HepG2 (cell line): ENCODE measurements around the gene GRM8. TPM values are rescaled to one million over a fixed set of nuclear protein-coding genes. Genes with fewer than 3 reads are reported as not detected.

Experiments
- ATAC-seq: fragments of 200-7000 bp; cut with Tn5 transposase; 3 replicates; pipeline ENCODE4 v1.9.1; 2020; ENCODE audit warnings: mild to moderate bottlenecking, moderate library complexity
- BruUV-seq: library from RNA; stranded (reverse); fragments of 400-500 nt; replicated peaks from 2 replicates; lab custom pipeline; 2021; lab: Mats Ljungman, UMichigan
- CTCF ChIA-PET: fragments of 300-600 bp; formaldehyde crosslinking; extraction: SDS; loops from one replicate; lab custom pipeline; 2021; ENCODE audit warnings: low total read pairs, inconsistent platforms, low intra/inter-chr PET ratio; lab: Yijun Ruan, JAX
- POLR2A ChIA-PET: fragments of 350-600 bp; sonication (Branson Sonifier 250); formaldehyde crosslinking; loops from one replicate; lab custom pipeline; 2020; ENCODE audit warnings: antibody characterized with exemption, inconsistent platforms; lab: Yijun Ruan, JAX
- DNase-seq: peaks from one replicate; pipeline ENCODE4 v3.0.0-alpha.2; 2015; ENCODE audit warnings: low spot score
- FAIRE-seq: peaks from 3 replicates; lab custom pipeline; 2011; peaks lifted over from hg19 to GRCh38; lab: Jason Lieb, UNC
- H2AFZ ChIP-seq: one replicate; pipeline ENCODE4 v1.6.1; 2011; ENCODE audit warnings: low read length, inconsistent platforms
- H3K27ac ChIP-seq: fragments of 300-600 bp; 3 replicates; pipeline ENCODE4 v1.8.0; 2011; ENCODE audit warnings: mixed run types, mild to moderate bottlenecking, mixed read lengths, low read length, inconsistent platforms; ENCODE audit not compliant: insufficient read depth; ENCODE audit errors: extremely low read length
- H3K27me3 ChIP-seq, 2 experiments: fragments of 200-600 bp in 1 of 2; 2 replicates in 1 of 2; 3 replicates in 1 of 2; pipeline versions ENCODE4 v1.6.0 to v1.8.0; 2011; ENCODE audit warnings: low read length in 2 of 2, mild to moderate bottlenecking in 2 of 2, moderate library complexity in 2 of 2, inconsistent platforms in 1 of 2; ENCODE audit not compliant: insufficient read depth in 2 of 2, control insufficient read depth in 1 of 2
- H3K36me3 ChIP-seq, 2 experiments: fragments of 200-600 bp in 1 of 2; replicated peaks in 1 of 2; 2 replicates in 1 of 2; 3 replicates in 1 of 2; pipeline versions ENCODE4 v1.5.1 to v1.8.0; 2011; ENCODE audit warnings: low read length in 2 of 2, inconsistent platforms in 1 of 2; ENCODE audit not compliant: insufficient read depth in 2 of 2, control insufficient read depth in 1 of 2
- H3K4me1 ChIP-seq: 2 replicates; pipeline ENCODE4 v1.5.1; 2012; ENCODE audit warnings: low read length, inconsistent platforms; ENCODE audit not compliant: insufficient read depth
- H3K4me2 ChIP-seq: 2 replicates; pipeline ENCODE4 v1.6.0; 2011; ENCODE audit warnings: low read depth, low read length, inconsistent platforms
- H3K4me3 ChIP-seq, 3 experiments: fragments of 200-600 bp in 1 of 3; sonication (generic), shearing (Covaris generic) in 1 of 3; replicated peaks in 1 of 3; 2 replicates each; pipeline ENCODE4 v1.5.1; 2011 to 2016; ENCODE audit warnings: low read length in 3 of 3, inconsistent platforms in 2 of 3, low read depth in 2 of 3, mild to moderate bottlenecking in 2 of 3, control low read depth in 1 of 3, mixed read lengths in 1 of 3; ENCODE audit not compliant: insufficient read depth in 1 of 3
- H3K79me2 ChIP-seq: one replicate; pipeline ENCODE4 v1.6.1; 2011; ENCODE audit warnings: low read length, inconsistent platforms; ENCODE audit not compliant: insufficient read depth
- H3K9ac ChIP-seq: 2 replicates; pipeline ENCODE4 v1.6.0; 2011; ENCODE audit warnings: mild to moderate bottlenecking, low read depth, low read length, inconsistent platforms; ENCODE audit not compliant: insufficient read depth
- H3K9me3 ChIP-seq: 2 replicates; pipeline ENCODE4 v1.5.1; 2012; ENCODE audit warnings: mild to moderate bottlenecking, low read length
- H4K20me1 ChIP-seq: 2 replicates; pipeline ENCODE4 v1.6.0; 2011; ENCODE audit warnings: inconsistent platforms, mild to moderate bottlenecking, low read length, moderate library complexity; ENCODE audit not compliant: insufficient read depth
- CENPBD1 ChIP-seq: sonication (generic); formaldehyde crosslinking; IDR thresholded peaks from 2 replicates; pipeline ENCODE4 v1.8.0; 2022; ENCODE audit warnings: missing genetic modification reagents, low read depth, mild to moderate bottlenecking, borderline replicate concordance
- CENPT ChIP-seq: sonication (generic); formaldehyde crosslinking; IDR thresholded peaks from 2 replicates; pipeline ENCODE4 v1.8.0; 2022; ENCODE audit warnings: low read depth, mild to moderate bottlenecking, moderate library complexity, missing genetic modification reagents
- CENPX ChIP-seq: sonication (generic); formaldehyde crosslinking; IDR thresholded peaks from 2 replicates; pipeline ENCODE4 v1.9.0; 2021; ENCODE audit warnings: mild to moderate bottlenecking, missing genetic modification reagents, moderate library complexity
- CHD4 ChIP-seq: fragments of 200-600 bp; sonication (generic); IDR thresholded peaks from 2 replicates; pipeline ENCODE4 v1.7.0; 2017; ENCODE audit warnings: mild to moderate bottlenecking, low read length, borderline replicate concordance
- FOXA1 ChIP-seq, 2 experiments: fragments of 450-650 bp in 1 of 2; sonication (generic) in 1 of 2; formaldehyde crosslinking in 1 of 2; IDR thresholded peaks; 2 replicates each; pipeline versions ENCODE4 v1.4.0 to v1.6.1; 2016 to 2020; ENCODE audit warnings: missing genetic modification reagents in 1 of 2
- GFI1 ChIP-seq: sonication (generic); formaldehyde crosslinking; IDR thresholded peaks from 2 replicates; pipeline ENCODE4 v1.5.0; 2020; ENCODE audit warnings: missing genetic modification reagents, mild to moderate bottlenecking, borderline replicate concordance
- MTF1 ChIP-seq: sonication (generic); formaldehyde crosslinking; IDR thresholded peaks from 2 replicates; pipeline ENCODE4 v1.5.0; 2020; ENCODE audit warnings: missing genetic modification reagents
- PAF1 ChIP-seq: IDR thresholded peaks from 2 replicates; pipeline ENCODE4 v1.6.1; 2016; ENCODE audit warnings: missing genetic modification reagents, missing compliant biosample characterization
- POLR2AphosphoS2 ChIP-seq: IDR thresholded peaks from 2 replicates; pipeline ENCODE4 v1.6.1; 2011; ENCODE audit warnings: low read depth, low read length, improper control_type of control experiment
- SMARCC2 ChIP-seq: fragments of 450-650 bp; IDR thresholded peaks from 2 replicates; pipeline ENCODE4 v1.6.1; 2017; ENCODE audit warnings: antibody characterized with exemption, mild to moderate bottlenecking
- TEAD2 ChIP-seq: sonication (generic); formaldehyde crosslinking; IDR thresholded peaks from 2 replicates; pipeline ENCODE4 v1.9.0; 2021; ENCODE audit warnings: missing genetic modification reagents
- ZNF30 ChIP-seq: sonication (generic); formaldehyde crosslinking; IDR thresholded peaks from 2 replicates; pipeline ENCODE4 v1.5.0; 2020; ENCODE audit warnings: mild to moderate bottlenecking, missing genetic modification reagents
- ZNF414 ChIP-seq: sonication (generic); formaldehyde crosslinking; IDR thresholded peaks from 2 replicates; pipeline ENCODE4 v1.5.0; 2020; ENCODE audit warnings: missing genetic modification reagents
- WGBS: methylation state at CpG from one replicate; pipeline ENCODE4 v1.1.6; 2017; ENCODE audit warnings: low lambda C conversion rate; 5-methylcytosine and 5-hydroxymethylcytosine counted together
- in situ Hi-C: cut with HindIII; loops from 2 replicates; pipeline ENCODE4 v1.10.0; 2017; ENCODE audit warnings: low pct_unique_long_range_greater_than_20kb; ENCODE audit not compliant: extremely low pct_ligation_motif_present
- intact Hi-C: fragments of 100-400 bp; cut with micrococcal nuclease; formaldehyde crosslinking; loops from one replicate; pipeline ENCODE4 v1.10.0; 2022; ENCODE audit not compliant: unreplicated experiment
- polyA plus RNA-seq, 8 experiments: library from polyadenylated mRNA; depleted of rRNA in 3 of 8; stranded (reverse) in 7 of 8; unstranded in 1 of 8; fragments of >200 nt; fragmentation: Illumina TruSeq in 4 of 8; extraction: Trizol in 4 of 8; gene quantifications; 2 replicates each; pipeline versions ENCODE4 v1.2.1 to v1.2.3, GENCODE V29; 2011 to 2016; ENCODE audit warnings: low read depth in 4 of 8, missing spikeins in 1 of 8, mixed read lengths in 1 of 8; ENCODE audit not compliant: insufficient read depth in 1 of 8
- total RNA-seq, 5 experiments: library from RNA; depleted of rRNA; stranded (reverse); fragments of >200 nt; fragmentation: Illumina TruSeq; extraction: Trizol; gene quantifications; 2 replicates each; pipeline ENCODE4 v1.2.3, GENCODE V29; 2016; ENCODE audit warnings: low read depth in 1 of 5

Gene GRM8
- total and polyA plus RNA-seq, 2 of the 13 experiments (the other 11 are each of a cell fraction or from before 2014, with no cell fraction given) = not detected

- TF ChIP-seq GFI1 (CRISPR knock-in tag) (no peak), ZNF30 (CRISPR knock-in tag) (no peak), POLR2AphosphoS2 (no peak), CHD4 (no peak), SMARCC2 (no peak), CENPT (CRISPR knock-in tag) (no peak)
Observed at GRCh38 chr7:126776498-126776897, 476.2 kb downstream of the GRM8 start (continued).

GRCh38 chr7:126774077-126774476 lies 478.7 kb downstream of the GRM8 start:
- Histone ChIP-seq H3K4me2 (no peak overlapping the region), H3K9me3 (no peaks in the 10 kb centered on the region), H3K36me3 (no peaks in the 10 kb centered on the region), H2AFZ (no peak overlapping the region), H3K9ac (no peak overlapping the region), H3K4me1 (no peaks in the 10 kb centered on the region), H3K27ac (no peak overlapping the region), H4K20me1 (no peaks in the 10 kb centered on the region), H3K79me2 (no peaks in the 10 kb centered on the region), H3K4me3 (no peak overlapping the region), H3K27me3 (no peaks in the 10 kb centered on the region)
- ChIA-PET POLR2A (no interaction called here), CTCF (no interaction called here)
- 1% methylated on average over 3 of the region's 3 CpGs for WGBS
- DNase-seq = no peak
- FAIRE-seq = no peak
- ATAC-seq = no peak
- in situ Hi-C loops = no loop called here
- no TSS peak for BruUV-seq
- TF ChIP-seq ZNF414 (CRISPR knock-in tag) = no peak
- TF ChIP-seq CENPX = no peak
- TF ChIP-seq FOXA1 (IDR thresholded peaks at IDR 0.05) = no peak
- TF ChIP-seq FOXA1 (CRISPR knock-in tag; IDR thresholded peaks at IDR 0.05) = no peak
- no peak for TF ChIP-seq MTF1 (CRISPR knock-in tag)
- no peak for TF ChIP-seq TEAD2 (CRISPR knock-in tag)
- no peak for TF ChIP-seq PAF1
- TF ChIP-seq CENPBD1 (CRISPR knock-in tag) = no peak
- intact Hi-C loops = no loop called here
